AG04449 (cell line): ENCODE data around the gene ESAM.
A peak's percentile ranks its signal among the peaks of the same experiment; 100 is the strongest.

ENCODE experiments used
- CTCF ChIA-PET: fragments of 350-600 bp; formaldehyde crosslinking; extraction: SDS; loops from one replicate; lab custom pipeline; 2021; ENCODE audit warnings: antibody characterized with exemption; lab: Yijun Ruan, JAX
- POLR2A ChIA-PET: fragments of 400-600, 350-600 bp; formaldehyde crosslinking; extraction: SDS; loops from one replicate; lab custom pipeline; 2020; ENCODE audit warnings: antibody characterized with exemption, inconsistent platforms; lab: Yijun Ruan, JAX
- DNase-seq: peaks from one replicate; pipeline ENCODE4 v3.0.0-alpha.2; 2010; ENCODE audit warnings: low read depth, low spot score
- H3K4me3 ChIP-seq: 2 replicates; pipeline ENCODE4 v1.5.1; 2011; ENCODE audit warnings: low read depth, mild to moderate bottlenecking, control low read depth, low read length
- CTCF ChIP-seq: IDR thresholded peaks from one replicate; pipeline ENCODE4 v1.5.1; 2011; ENCODE audit warnings: mild to moderate bottlenecking, moderate library complexity, low read length, control low read depth, inconsistent platforms; ENCODE audit not compliant: insufficient read depth; ENCODE audit errors: missing control alignments

Gene ESAM

DNA sequence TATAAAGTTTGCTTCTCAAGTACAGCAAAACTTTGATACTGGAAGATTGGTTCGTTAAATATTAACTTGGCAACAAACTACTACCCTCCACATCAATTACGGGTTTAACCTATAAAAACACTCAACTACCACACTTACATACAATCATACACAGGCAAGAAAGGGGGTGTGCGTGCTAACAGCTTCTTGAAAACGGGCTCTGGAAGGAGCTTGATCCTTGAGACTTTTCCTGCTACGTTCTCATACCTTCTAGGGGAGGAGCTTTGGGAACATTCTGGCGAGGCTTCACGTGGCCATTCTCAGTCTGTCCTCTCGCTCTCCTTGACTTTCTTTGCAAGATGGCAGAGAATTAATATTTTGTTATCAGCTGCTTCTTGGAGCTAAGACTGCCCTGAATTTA lies 6.8 kb upstream of the ESAM start:
- no peak for TF ChIP-seq CTCF
- DNase-seq = no peak
- H3K4me3 ChIP-seq = no peak overlapping the region
- CTCF ChIA-PET = interaction anchor here (1.0 to 20.9 kb wide), 11 partner anchors 10 to 125 kb away, joined by 4 to 331 read pairs (median 5); partner anchors contain the start of gene MSANTD2
- POLR2A ChIA-PET = no interaction called here

DNA sequence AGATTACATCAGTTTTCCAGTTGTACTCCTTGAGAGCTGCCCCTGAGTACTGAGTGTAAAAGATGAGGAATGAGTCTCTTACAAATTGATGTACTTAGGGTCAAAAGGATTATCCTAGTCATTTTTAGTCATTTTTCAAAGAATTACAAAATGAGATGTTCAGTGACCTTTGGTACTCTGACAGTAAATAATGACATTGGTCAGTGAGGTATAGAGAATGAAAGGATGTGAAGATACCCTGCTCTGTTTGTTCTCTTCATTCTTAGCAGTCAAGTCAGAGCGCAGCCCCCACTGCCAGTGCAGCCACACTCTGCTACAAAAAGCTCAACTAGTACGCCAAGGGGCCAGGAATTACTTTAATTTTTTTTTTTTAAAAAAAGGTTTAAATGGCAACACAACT lies 4.1 kb upstream of the ESAM start:
- H3K4me3 ChIP-seq = no peak overlapping the region
- DNase-seq = no peak
- ChIA-PET POLR2A (no interaction called here), CTCF (interaction anchor here (1.9 to 20.9 kb wide), 5 partner anchors 10 to 96 kb away, joined by 7 to 331 read pairs (median 30); partner anchors contain the start of genes MSANTD2, SIAE and SPA17)
- no peak for TF ChIP-seq CTCF

DNA sequence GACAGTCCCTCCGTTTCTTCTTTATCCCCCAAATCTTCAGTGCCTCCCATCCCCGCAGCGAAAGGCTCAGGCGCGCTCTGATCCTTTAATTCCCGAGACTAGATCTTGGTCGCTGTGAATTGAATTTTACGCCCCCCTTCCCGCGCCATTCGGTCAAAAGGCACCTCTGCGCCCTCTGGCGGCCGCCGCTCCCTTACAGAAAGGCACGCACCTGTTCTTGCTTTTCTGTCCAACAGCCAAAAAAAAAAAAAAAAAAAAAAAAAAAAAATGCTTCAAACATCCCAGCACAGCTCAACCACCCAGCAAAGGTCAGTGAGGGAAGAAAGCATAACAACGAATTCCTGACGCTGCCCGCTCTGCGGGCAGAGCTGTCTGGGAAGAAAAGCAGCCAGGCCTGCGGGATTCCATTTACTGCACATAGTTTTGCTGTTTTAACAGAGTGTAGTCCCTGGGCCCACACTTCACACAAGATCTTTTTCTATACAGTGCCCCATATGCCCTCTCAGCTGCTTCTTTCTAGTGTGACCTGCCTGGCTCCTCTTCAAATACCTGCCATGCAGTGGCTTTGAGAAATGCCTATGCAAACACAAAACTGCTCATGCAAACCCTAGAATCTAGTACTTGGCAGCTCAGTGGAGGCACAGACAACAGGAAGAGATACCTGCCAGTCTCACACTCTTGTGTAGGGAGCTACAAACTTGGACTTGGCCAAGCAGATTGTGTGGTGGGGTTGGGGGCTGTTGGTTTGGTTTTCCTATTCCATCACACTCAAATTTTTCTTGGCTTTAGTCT lies 1.3 kb upstream of the ESAM start:
- no peak for DNase-seq
- ChIA-PET CTCF (interaction anchor here (0.7 to 20.9 kb wide), 29 partner anchors 8 to 511 kb away, joined by 3 to 331 read pairs (median 5); partner anchors contain the start of genes MSANTD2, NRGN, SIAE and SPA17), POLR2A (no interaction called here)
- peak overlapping the region; percentile 49 for H3K4me3 ChIP-seq
- TF ChIP-seq CTCF = peak; percentile 72

DNA sequence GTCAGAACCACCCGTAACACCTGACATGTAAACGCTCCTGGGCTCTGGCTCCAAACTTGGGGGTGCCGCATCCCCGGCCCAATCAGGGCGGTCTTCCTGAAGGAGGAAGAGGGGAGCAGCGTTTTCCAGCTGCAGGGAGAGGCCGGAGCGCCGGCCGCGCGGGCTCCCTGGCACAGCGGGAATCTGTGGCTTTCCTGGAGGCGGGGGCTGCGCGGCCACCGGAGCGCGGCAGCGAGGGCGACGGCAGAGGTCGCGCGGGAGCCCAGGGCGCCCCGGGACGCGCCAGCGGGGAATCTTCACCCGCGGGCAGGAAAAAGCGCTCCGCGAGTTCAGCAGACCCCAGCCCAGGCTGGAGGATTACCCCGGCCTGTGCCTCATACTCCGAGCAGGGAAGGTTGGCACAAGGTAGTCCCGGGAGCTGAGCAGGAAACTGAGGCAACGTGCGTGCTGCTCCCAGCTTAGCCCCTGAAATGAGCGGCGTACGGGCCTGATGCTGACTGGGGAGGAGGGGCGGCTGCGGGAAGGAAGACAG lies 600 bp upstream of the ESAM start:
- TF ChIP-seq CTCF = no peak
- peak overlapping the region; percentile 49 for H3K4me3 ChIP-seq
- no peak for DNase-seq
- CTCF ChIA-PET = interaction anchor here (0.7 to 20.9 kb wide), 24 partner anchors 9 to 360 kb away, joined by 3 to 331 read pairs (median 5); partner anchors contain the start of genes MSANTD2, SIAE, SPA17 and VSIG2
- POLR2A ChIA-PET = no interaction called here

DNA sequence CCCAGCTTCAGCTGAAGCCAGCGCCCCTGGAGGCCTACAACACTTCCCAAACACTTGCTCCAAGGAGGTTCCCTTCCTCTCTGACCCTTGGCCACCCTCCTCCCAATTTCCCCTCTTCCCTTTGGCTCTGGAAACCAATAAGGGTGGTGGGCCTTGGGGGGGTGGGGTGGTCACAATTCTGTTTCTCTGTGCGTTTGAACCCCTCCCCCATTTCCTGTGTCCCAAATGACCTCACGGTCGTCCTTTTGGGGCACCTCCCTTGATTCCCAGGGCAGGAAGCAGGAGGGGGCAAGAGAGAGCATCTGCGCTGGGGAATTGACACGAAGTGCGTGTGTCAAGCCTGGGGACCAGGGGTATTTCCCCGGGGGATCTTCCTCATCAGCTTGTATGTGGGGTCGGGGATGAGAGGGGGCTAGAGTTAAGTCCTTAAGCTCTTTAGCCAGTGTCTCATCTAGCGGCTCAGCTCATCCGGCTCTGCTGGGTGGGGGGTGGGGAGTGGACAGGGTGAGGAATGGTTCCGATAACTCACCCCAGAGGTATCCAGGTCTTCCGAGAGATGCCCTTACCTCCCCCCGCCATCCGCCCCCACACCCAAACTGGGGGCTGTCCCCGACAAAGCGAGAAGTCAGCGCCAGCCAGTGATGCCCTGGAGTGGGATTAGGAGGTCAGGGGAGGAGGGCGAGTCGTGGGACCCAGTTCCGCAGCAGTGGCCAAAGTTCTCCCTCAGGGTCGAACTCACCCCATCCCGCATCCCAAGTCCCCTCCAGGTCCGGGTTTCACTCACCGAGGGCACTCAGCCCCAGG lies 587 bp downstream of the ESAM start:
- CTCF ChIA-PET = interaction anchor here (0.7 to 20.9 kb wide), 17 partner anchors 8 to 119 kb away, joined by 3 to 331 read pairs (median 4); partner anchors contain the start of genes MSANTD2 and VSIG2
- DNase-seq = no peak
- H3K4me3 ChIP-seq = no peak overlapping the region
- POLR2A ChIA-PET = no interaction called here
- no peak for TF ChIP-seq CTCF
